Naive thymus-derived CD4-positive, alpha-beta T cell (primary cell): ENCODE data around the gene B3GALT4. TPM values are rescaled to one million over a fixed set of nuclear protein-coding genes. Genes with fewer than 3 reads are reported as not detected.

ENCODE experiments used
- ATAC-seq: fragments of 150-1000 bp; cut with Tn5 transposase; 2 replicates; pipeline ENCODE4 v1.10.0; 2021; ENCODE audit warnings: mild to moderate bottlenecking, moderate library complexity
- CTCF ChIA-PET: fragments of 350-600 bp; sonication (Branson Sonifier 250); formaldehyde crosslinking; loops from one replicate; lab custom pipeline; 2021; ENCODE audit warnings: antibody characterized with exemption; lab: Charles Lee
- POLR2A ChIA-PET: fragments of 350-600 bp; sonication (Branson Sonifier 250); formaldehyde crosslinking; loops from one replicate; lab custom pipeline; 2021; ENCODE audit warnings: antibody characterized with exemption, inconsistent platforms; lab: Charles Lee
- DNase-seq, 9 donors: peaks; one replicate each; pipeline versions ENCODE4 v3.0.0 to v3.0.0-alpha.2; 2020 to 2022; ENCODE audit warnings: mixed read lengths in 1 of 9
- H3K27ac ChIP-seq: one replicate; pipeline ENCODE4 v1.7.0; 2013; ENCODE audit warnings: mild to moderate bottlenecking, low read depth, low read length, moderate library complexity
- H3K27me3 ChIP-seq, 2 donors: one replicate each; pipeline ENCODE4 v1.7.0; 2013; ENCODE audit warnings: low read length in 2 of 2, mild to moderate bottlenecking in 2 of 2, moderate library complexity in 2 of 2; ENCODE audit not compliant: control insufficient read depth in 2 of 2, insufficient read depth in 2 of 2
- H3K36me3 ChIP-seq, 3 experiments: 1 replicate in 2 of 3; 2 replicates in 1 of 3; pipeline ENCODE4 v1.7.0; 2013; ENCODE audit warnings: low read length in 3 of 3, mild to moderate bottlenecking in 3 of 3, moderate library complexity in 1 of 3; ENCODE audit not compliant: insufficient read depth in 3 of 3, control insufficient read depth in 2 of 3
- H3K4me1 ChIP-seq, 2 donors: one replicate each; pipeline ENCODE4 v1.7.0; 2013; ENCODE audit warnings: low read length in 2 of 2, mild to moderate bottlenecking in 2 of 2, moderate library complexity in 1 of 2; ENCODE audit not compliant: control insufficient read depth in 2 of 2, insufficient read depth in 2 of 2
- H3K4me3 ChIP-seq: 2 replicates; pipeline ENCODE4 v1.7.0; 2013; ENCODE audit warnings: mild to moderate bottlenecking, low read length
- H3K9me3 ChIP-seq, 3 experiments: 1 replicate in 2 of 3; 2 replicates in 1 of 3; pipeline ENCODE4 v1.7.0; 2013; ENCODE audit warnings: low read length in 3 of 3; ENCODE audit not compliant: control insufficient read depth in 2 of 3
- H3K27ac Mint-ChIP-seq, 9 donors: one replicate each; pipeline ENCODE4 v1.8.0; 2020 to 2022; ENCODE audit warnings: mixed read lengths in 9 of 9, mild to moderate bottlenecking in 8 of 9, moderate library complexity in 5 of 9, inconsistent platforms in 2 of 9
- H3K27me3 Mint-ChIP-seq, 5 donors: one replicate each; pipeline ENCODE4 v1.8.0; 2021 to 2022; ENCODE audit warnings: mixed read lengths in 5 of 5, mild to moderate bottlenecking in 1 of 5
- H3K36me3 Mint-ChIP-seq, 5 donors: one replicate each; pipeline ENCODE4 v1.8.0; 2020 to 2022; ENCODE audit warnings: mixed read lengths in 5 of 5, mild to moderate bottlenecking in 3 of 5, inconsistent platforms in 1 of 5
- H3K4me1 Mint-ChIP-seq, 7 donors: one replicate each; pipeline ENCODE4 v1.8.0; 2020 to 2022; ENCODE audit warnings: mixed read lengths in 7 of 7, mild to moderate bottlenecking in 3 of 7, inconsistent platforms in 1 of 7
- H3K4me3 Mint-ChIP-seq, 10 donors: one replicate each; pipeline ENCODE4 v1.8.0; 2020 to 2022; ENCODE audit warnings: mild to moderate bottlenecking in 10 of 10, mixed read lengths in 10 of 10, moderate library complexity in 6 of 10, inconsistent platforms in 2 of 10
- H3K9me3 Mint-ChIP-seq, 11 donors: one replicate each; pipeline ENCODE4 v1.8.0; 2020 to 2022; ENCODE audit warnings: mixed read lengths in 11 of 11, mild to moderate bottlenecking in 4 of 11, inconsistent platforms in 1 of 11, moderate library complexity in 1 of 11
- intact Hi-C, 2 donors: fragments of 100-400 bp; cut with micrococcal nuclease; formaldehyde crosslinking; loops; one replicate each; pipeline ENCODE4 v1.15.1; 2023
- polyA plus RNA-seq, 2 donors: library from polyadenylated mRNA; unstranded; fragments of 300-500 nt; fragmentation: Illumina TruSeq; gene quantifications; one replicate each; pipeline ENCODE4 v1.2.3, GENCODE V29; 2021
- total RNA-seq, 6 experiments: library from RNA in 5 of 6; stranded (reverse) in 5 of 6; gene quantifications; 1 replicate in 5 of 6; 2 replicates in 1 of 6; pipeline ENCODE4 v1.2.3 and lab custom pipeline; 2021 to 2026

B3GALT4 gene
- total and polyA plus RNA-seq, 7 experiments from 2014 or later: 12.9 to 48.0 (median 18.9) TPM

DNA sequence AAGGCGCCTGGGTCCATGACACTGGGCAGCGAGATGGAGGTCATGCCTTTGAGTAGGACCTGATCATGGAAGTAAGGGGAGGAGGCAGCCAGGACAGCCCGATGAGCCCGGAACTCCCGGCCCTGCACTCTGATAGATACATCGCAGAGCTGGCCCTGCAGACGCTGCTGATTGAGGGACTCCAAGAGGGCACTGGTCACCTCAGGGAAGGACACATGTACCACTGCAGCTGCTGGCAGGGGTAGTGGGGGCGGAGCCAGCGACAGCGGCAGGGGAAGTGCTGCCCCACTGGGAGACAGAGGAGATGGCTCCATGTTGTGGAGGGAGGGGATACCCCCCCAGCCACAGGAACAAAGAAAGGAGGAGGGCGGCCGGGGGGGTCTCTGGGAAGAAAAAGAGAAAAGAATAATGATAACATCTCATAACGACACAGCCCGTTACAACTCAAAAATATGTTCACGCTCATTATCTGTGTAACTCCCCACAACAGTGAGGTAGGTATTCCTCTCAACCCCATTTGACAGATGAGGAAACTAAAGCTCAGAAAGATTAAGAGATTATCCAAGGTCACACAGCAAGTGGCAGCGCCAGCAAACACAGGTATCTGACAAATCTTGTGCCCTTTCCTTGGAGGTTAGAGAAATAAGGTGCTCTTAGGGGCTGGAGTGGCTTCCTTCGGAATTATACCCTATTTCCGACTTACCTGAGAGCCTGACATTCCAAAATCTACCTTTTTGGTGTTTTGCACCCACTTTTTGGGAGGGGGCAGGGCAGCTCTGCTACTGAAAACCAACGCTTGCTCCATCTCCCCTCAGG lies 39.9 kb downstream of the B3GALT4 start:
- Histone ChIP-seq H3K27ac (peak overlapping the region; percentile 99), H3K27me3 (no peaks in the 10 kb centered on the region), H3K9me3 (no peaks in the 10 kb centered on the region), H3K4me3 (peak overlapping the region; percentile 32), H3K4me1 (peaks cover 64 to 68% of the 10 kb centered on the region in 2 donors), H3K36me3 (peaks cover 15 to 40% (median 22%) of the 10 kb centered on the region in 3 experiments)
- H3K4me1 Mint-ChIP-seq: peaks cover 58 to 87% (median 76%) of the 10 kb centered on the region in 7 donors
- ChIA-PET CTCF (interaction anchor here (0.6 to 1.8 kb wide), 4 partner anchors 16 to 138 kb away, joined by 3 to 6 read pairs (median 3); partner anchors contain the start of genes B3GALT4 and ZBTB9), POLR2A (interaction anchor here (0.7 to 4.4 kb wide), 15 partner anchors 10 to 423 kb away, joined by 3 to 37 read pairs (median 7); partner anchors contain the start of genes B3GALT4, CUTA, HSD17B8 and PFDN6)
- peaks cover 0 to 2% (median 0%) of the 10 kb centered on the region in 11 donors for H3K9me3 Mint-ChIP-seq
- H3K4me3 Mint-ChIP-seq: peak overlapping the region; percentile 77 to 100 (median 100)
- H3K27me3 Mint-ChIP-seq: no peaks in the 10 kb centered on the region
- H3K27ac Mint-ChIP-seq: peak overlapping the region; percentile 93 to 99 (median 98)
- intact Hi-C loops: loop anchor here (1.0 to 10.0 kb wide), 7 partner anchors 28 to 918 kb away; partner anchors contain the start of genes B3GALT4 (in 1 of the 2), HMGA1 (in 1 of the 2), KIFC1 (in 1 of the 2) and PFDN6 (in 1 of the 2)
- ATAC-seq: no peak
- peak in 1 of 9 donors; percentile 25 for DNase-seq
- H3K36me3 Mint-ChIP-seq: peaks cover 4 to 54% (median 18%) of the 10 kb centered on the region in 5 donors

DNA sequence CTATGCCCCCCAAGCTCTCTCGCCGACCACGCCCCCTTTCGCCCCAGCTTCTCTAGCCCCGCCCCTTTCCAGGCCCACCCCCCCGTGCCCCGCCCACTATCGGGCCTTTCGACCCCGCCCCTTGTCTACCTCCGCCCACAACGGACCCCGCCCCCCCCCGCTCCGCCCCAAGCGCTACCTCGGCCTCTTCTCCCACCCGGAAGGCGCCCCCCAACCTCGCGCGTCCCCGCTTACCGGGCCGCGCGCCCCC lies 40.4 kb downstream of the B3GALT4 start:
- ChIA-PET CTCF (interaction anchor here (0.8 to 1.8 kb wide), 6 partner anchors 17 to 137 kb away, joined by 3 to 6 read pairs (median 4); partner anchors contain the start of genes B3GALT4, RGL2 and ZBTB9), POLR2A (interaction anchor here (0.7 to 4.4 kb wide), 21 partner anchors 9 to 424 kb away, joined by 3 to 37 read pairs (median 5); partner anchors contain the start of genes B3GALT4, CUTA, HSD17B8 and PFDN6)
- peak overlapping the region; percentile 97 for H3K4me3 ChIP-seq
- H3K27ac Mint-ChIP-seq: peak overlapping the region; percentile 80 to 99 (median 97)
- peaks cover 8 to 53% (median 18%) of the 10 kb centered on the region in 5 donors for H3K36me3 Mint-ChIP-seq
- H3K9me3 Mint-ChIP-seq: peaks cover 0 to 3% (median 0%) of the 10 kb centered on the region in 11 donors
- ATAC-seq (peak; percentile 1), DNase-seq (no peak)
- H3K4me1 ChIP-seq: peaks cover 62 to 64% of the 10 kb centered on the region in 2 donors
- H3K9me3 ChIP-seq: no peaks in the 10 kb centered on the region
- peak overlapping the region; percentile 99 for H3K27ac ChIP-seq
- H3K4me3 Mint-ChIP-seq: peak overlapping the region; percentile 77 to 100 (median 100)
- peaks cover 13 to 41% (median 22%) of the 10 kb centered on the region in 3 experiments for H3K36me3 ChIP-seq
- H3K27me3 ChIP-seq: no peaks in the 10 kb centered on the region
- H3K27me3 Mint-ChIP-seq: no peaks in the 10 kb centered on the region
- H3K4me1 Mint-ChIP-seq: peaks cover 56 to 87% (median 77%) of the 10 kb centered on the region in 7 donors
- intact Hi-C loops: loop anchor here (1.0 to 10.0 kb wide), 7 partner anchors 28 to 917 kb away; partner anchors contain the start of genes B3GALT4 (in 1 of the 2), HMGA1 (in 1 of the 2), KIFC1 (in 1 of the 2) and PFDN6 (in 1 of the 2)

DNA sequence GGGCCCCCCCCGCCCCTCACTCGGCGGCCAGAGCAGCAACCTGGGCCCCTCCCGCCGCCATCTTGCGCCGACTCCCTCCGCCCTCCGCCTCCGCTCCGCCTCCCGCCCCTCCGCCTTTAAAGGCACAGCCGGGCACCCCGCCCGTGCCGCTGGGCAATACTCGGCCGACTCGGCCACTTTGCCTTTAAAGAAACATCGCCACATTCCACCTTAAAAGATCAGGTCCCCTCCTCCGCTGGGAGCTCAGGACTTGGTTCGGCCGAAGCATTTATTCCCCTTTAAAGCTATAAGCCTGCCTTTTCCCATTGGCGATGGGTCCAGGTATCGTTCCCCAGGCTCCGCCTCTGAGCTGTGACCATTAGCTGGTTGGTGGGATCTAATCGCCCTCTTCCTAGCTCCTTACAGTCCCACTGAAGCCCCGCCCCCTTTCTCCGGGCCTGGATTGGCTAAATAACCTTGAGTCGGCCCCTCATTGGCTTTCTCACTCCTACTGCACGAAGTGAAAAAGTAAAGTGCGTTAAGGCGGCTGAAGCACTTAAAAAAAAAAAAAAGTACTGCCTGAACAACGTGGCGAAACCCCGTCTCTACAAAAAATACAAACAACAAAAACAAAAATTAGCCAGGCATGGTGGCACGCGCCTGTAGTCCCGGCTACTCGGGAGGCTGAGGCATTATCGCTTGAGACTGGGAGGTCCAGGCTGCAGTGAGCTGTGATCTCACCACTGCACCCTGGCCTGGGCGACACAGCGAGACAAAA lies 40.9 kb downstream of the B3GALT4 start, which contains the start of gene ZBTB22:
Gene ZBTB22, minus strand, starts transcription at position 76 of the 757 bp plus-strand sequence. CDS start 828 bp downstream, outside the sequence.
- ATAC-seq: peak; percentile 73
- peaks cover 8 to 50% (median 18%) of the 10 kb centered on the region in 5 donors for H3K36me3 Mint-ChIP-seq
- Histone ChIP-seq H3K4me3 (peak within 1 kb of the TSS; percentile 97), H3K4me1 (peaks cover 59 to 62% of the 10 kb centered on the region in 2 donors), H3K36me3 (peaks cover 13 to 45% (median 22%) of the 10 kb centered on the region in 3 experiments), H3K9me3 (no peaks in the 10 kb centered on the region), H3K27ac (peak within 1 kb of the TSS; percentile 99), H3K27me3 (no peaks in the 10 kb centered on the region)
- intact Hi-C loops: loop anchor here (1.0 to 10.0 kb wide), 7 partner anchors 29 to 917 kb away; partner anchors contain the start of genes B3GALT4 (in 1 of the 2), HMGA1 (in 1 of the 2), KIFC1 (in 1 of the 2) and PFDN6 (in 1 of the 2)
- peaks cover 53 to 85% (median 75%) of the 10 kb centered on the region in 7 donors for H3K4me1 Mint-ChIP-seq
- peak within 1 kb of the TSS; percentile 97 to 99 (median 98) for H3K27ac Mint-ChIP-seq
- peaks cover 0 to 3% (median 0%) of the 10 kb centered on the region in 11 donors for H3K9me3 Mint-ChIP-seq
- ChIA-PET CTCF (interaction anchor here (0.6 to 1.8 kb wide), 9 partner anchors 17 to 224 kb away, joined by 3 to 9 read pairs (median 4); partner anchors contain the start of genes B3GALT4 and RGL2), POLR2A (interaction anchor here (0.6 to 4.4 kb wide), 26 partner anchors 9 to 1480 kb away, joined by 3 to 37 read pairs (median 4); partner anchors contain the start of genes B3GALT4, CUTA, HSD17B8 and PFDN6)
- peaks cover 0 to 2% (median 0%) of the 10 kb centered on the region in 5 donors for H3K27me3 Mint-ChIP-seq
- peak within 1 kb of the TSS; percentile 81 to 100 (median 100) for H3K4me3 Mint-ChIP-seq
- peak; percentile 87 to 97 (median 96) for DNase-seq

DNA sequence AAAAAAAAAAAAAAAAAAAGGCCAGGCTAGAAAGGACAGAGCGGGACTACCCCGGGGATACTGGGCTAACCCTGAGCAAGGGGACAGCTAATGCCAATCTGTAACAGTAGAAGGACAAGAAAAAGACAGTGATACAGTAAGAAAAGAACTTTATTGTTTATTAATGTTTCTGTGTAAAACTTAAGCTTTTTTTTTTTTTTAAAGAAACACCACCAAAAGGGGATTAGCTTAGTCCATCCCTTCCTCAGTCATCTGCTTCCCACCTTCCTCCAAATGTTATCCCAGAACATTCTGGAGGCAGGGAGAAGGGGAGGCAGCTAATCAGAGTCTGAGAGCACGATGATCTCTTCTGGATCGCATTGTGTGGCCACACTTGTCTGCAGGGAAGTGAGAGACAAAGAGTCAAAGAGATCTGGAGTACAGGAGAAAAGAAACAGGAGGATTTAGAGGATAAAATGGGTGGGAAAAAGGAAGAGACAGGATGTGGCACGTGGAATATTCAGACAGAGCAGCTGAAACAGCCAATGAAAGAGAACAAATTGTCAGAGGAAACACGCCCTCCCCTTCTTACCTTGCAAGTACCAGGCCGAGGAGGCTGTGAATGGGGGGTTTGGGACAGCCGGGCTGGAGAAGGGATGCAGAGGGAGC lies 41.6 kb downstream of the B3GALT4 start:
- POLR2A ChIA-PET: interaction anchor here (0.6 to 4.4 kb wide), 20 partner anchors 8 to 1480 kb away, joined by 3 to 37 read pairs (median 6); partner anchors contain the start of genes B3GALT4, CUTA, PFDN6 and RGL2
- no peak for ATAC-seq
- Mint-ChIP-seq H3K9me3 (peaks cover 0 to 3% (median 0%) of the 10 kb centered on the region in 11 donors), H3K4me1 (peaks cover 56 to 92% (median 82%) of the 10 kb centered on the region in 7 donors), H3K27ac (peak overlapping the region; percentile 97 to 99 (median 98)), H3K27me3 (peaks cover 0 to 4% (median 0%) of the 10 kb centered on the region in 5 donors), H3K4me3 (peak overlapping the region; percentile 81 to 100 (median 100)), H3K36me3 (peaks cover 8 to 44% (median 18%) of the 10 kb centered on the region in 5 donors)
- H3K36me3 ChIP-seq: peaks cover 13 to 39% (median 22%) of the 10 kb centered on the region in 3 experiments
- peak overlapping the region; percentile 97 for H3K4me3 ChIP-seq
- no peak for DNase-seq
- intact Hi-C loops: loop anchor here (5.0 to 10.0 kb wide), 2 partner anchors 214 to 916 kb away; partner anchors contain the start of gene HMGA1 (in 1 of the 2)
- CTCF ChIA-PET: interaction anchor here (0.6 to 1.8 kb wide), 7 partner anchors 20 to 114 kb away, joined by 3 to 8 read pairs (median 4); partner anchors contain the start of genes B3GALT4 and RGL2
- peak overlapping the region; percentile 99 for H3K27ac ChIP-seq
- H3K4me1 ChIP-seq: peaks cover 60 to 62% of the 10 kb centered on the region in 2 donors
- H3K9me3 ChIP-seq: no peaks in the 10 kb centered on the region
- no peaks in the 10 kb centered on the region for H3K27me3 ChIP-seq

DNA sequence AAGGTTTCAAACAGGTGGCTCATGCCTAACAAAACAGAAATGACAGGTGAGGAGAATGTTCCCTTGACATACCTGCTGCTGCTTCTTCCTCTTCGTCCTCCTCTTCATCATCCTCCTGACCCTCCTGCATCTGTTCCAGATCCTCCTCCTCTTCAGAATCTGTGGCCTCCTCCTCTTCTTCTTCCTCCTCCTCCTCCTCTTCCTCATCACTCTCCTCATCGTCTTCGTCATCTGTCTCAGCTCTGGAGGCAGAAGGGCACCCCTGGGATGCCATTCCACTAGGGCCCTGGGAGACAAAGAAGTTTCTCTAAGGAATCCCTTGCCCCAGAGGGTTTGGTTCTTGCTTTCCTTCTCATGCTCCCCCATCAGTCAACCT lies 43.0 kb downstream of the B3GALT4 start:
- ChIA-PET POLR2A (interaction anchor here (0.8 to 4.4 kb wide), 4 partner anchors 21 to 70 kb away, joined by 4 to 37 read pairs (median 25); partner anchors contain the start of genes B3GALT4, RGL2, RPS18 and VPS52), CTCF (interaction anchor here (1.6 kb wide), 1 partner anchor 25 kb away, joined by 8 read pairs; no protein-coding TSS in a partner anchor)
- Histone ChIP-seq H3K36me3 (peaks cover 13 to 36% (median 22%) of the 10 kb centered on the region in 3 experiments), H3K9me3 (no peaks in the 10 kb centered on the region), H3K27me3 (no peaks in the 10 kb centered on the region), H3K27ac (peak overlapping the region; percentile 84), H3K4me3 (no peak overlapping the region), H3K4me1 (peaks cover 59 to 63% of the 10 kb centered on the region in 2 donors)
- Mint-ChIP-seq H3K4me3 (peak overlapping the region; percentile 63 to 100 (median 90)), H3K9me3 (peaks cover 0 to 3% (median 0%) of the 10 kb centered on the region in 11 donors), H3K27me3 (peaks cover 0 to 4% (median 0%) of the 10 kb centered on the region in 5 donors), H3K27ac (peak overlapping the region in 8 of 9 donors; percentile 43 to 97 (median 70)), H3K4me1 (peaks cover 53 to 89% (median 82%) of the 10 kb centered on the region in 7 donors), H3K36me3 (peaks cover 8 to 37% (median 18%) of the 10 kb centered on the region in 5 donors)
- intact Hi-C loops: loop anchor here (5.0 to 10.0 kb wide), 2 partner anchors 212 to 915 kb away; partner anchors contain the start of gene HMGA1 (in 1 of the 2)
- DNase-seq (no peak), ATAC-seq (no peak)
